ENCODE results near the gene RSPRY1.

Gene RSPRY1

DNA sequence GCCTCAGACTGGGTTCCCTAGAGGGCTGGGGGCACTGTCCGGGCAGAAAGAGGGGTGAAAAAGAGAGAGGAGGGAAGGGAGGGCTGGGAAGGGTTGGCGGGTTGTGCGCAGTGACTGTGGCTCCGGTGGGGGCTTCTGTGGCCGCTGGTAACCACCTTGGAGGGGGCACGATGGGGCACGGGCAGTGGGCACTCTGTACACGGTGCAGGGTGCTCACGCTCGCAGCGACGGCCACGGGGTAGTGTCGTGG is 97.8 kb downstream of the RSPRY1 start:
- no peak overlapping the region; the same call in 1 of the 2 replicates for H3K4me3 ChIP-seq (replicated peaks; ENCODE audit: low read depth, low read length)
- DNase-seq (ENCODE audit: extremely low read depth, low read depth): no peak
- TF ChIP-seq, protein P1, sequence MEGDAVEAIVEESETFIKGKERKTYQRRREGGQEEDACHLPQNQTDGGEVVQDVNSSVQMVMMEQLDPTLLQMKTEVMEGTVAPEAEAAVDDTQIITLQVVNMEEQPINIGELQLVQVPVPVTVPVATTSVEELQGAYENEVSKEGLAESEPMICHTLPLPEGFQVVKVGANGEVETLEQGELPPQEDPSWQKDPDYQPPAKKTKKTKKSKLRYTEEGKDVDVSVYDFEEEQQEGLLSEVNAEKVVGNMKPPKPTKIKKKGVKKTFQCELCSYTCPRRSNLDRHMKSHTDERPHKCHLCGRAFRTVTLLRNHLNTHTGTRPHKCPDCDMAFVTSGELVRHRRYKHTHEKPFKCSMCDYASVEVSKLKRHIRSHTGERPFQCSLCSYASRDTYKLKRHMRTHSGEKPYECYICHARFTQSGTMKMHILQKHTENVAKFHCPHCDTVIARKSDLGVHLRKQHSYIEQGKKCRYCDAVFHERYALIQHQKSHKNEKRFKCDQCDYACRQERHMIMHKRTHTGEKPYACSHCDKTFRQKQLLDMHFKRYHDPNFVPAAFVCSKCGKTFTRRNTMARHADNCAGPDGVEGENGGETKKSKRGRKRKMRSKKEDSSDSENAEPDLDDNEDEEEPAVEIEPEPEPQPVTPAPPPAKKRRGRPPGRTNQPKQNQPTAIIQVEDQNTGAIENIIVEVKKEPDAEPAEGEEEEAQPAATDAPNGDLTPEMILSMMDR (IDR thresholded peaks at IDR 0.05; ENCODE audit: low read depth, low read length, missing control alignments): no peak

DNA sequence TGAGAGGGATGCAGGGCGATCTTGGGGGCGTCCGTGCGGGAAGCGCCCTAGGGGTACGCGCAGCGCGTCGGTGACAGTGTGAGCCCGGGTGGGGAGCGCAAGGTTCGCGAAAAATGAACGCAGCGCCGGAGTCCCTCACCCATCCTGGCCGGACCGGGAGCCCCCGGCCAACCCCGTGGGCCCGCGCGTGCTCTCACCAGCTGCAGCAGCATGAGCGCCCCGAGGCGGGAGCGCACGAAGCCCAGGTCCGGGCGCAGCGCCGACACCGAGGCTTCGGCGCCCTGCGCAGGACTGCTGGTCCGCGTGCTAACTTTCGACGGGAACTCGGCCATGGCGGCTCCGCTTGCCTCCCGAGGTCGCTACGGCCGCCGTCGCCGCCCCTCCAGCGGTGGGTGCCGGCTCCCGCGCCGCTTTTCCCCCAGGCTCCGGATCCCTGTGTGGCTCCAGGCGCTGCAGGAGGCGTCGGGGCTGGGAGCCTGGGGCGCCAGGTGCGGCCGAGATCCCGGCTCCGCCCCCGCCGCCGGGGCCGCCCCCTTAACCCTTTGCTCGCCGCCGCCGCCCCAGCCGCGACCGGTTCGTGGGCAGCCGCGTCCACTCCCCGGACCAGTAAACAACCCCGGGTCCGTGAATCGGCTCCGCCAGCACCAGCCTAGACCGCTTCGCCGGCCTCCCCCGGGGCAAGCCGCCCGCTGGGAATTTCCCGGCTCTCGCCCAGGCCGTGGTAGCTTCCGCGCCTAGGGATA is 98.3 kb downstream of the RSPRY1 start, which contains the start of gene PLLP:
Gene PLLP (minus strand): TSS at position 464 of the 743 bp plus-strand sequence. CDS start 132 bp downstream, at position 332.
- peak within 1 kb of the TSS; percentile 38 for H3K4me3 ChIP-seq (replicated peaks; ENCODE audit: low read depth, low read length)
- DNase-seq (ENCODE audit: extremely low read depth, low read depth): no peak
- TF ChIP-seq, protein P1 (IDR thresholded peaks at IDR 0.05; ENCODE audit: low read depth, low read length, missing control alignments): no peak

DNA sequence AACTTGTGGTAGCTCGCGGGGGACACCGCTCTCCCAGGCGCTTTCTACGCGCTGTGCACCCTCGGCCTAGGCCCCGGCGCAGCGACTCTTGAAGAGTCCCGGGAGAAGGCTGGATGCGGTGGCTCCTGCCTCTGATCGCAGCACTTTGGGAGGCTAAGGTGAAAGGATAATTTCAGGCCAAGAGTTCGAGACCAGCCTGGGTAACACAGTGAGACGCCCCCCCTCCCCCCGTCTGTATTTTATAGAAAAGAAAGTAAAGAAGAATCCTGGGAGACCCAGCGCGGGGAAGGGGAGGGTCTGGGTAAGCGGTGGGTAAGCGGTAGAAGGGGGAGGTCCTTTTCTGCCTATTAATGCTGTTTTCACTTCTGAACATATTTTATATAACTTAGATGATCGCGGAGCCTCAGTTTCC is 98.8 kb downstream of the RSPRY1 start:
- DNase-seq (ENCODE audit: extremely low read depth, low read depth): no peak
- TF ChIP-seq, protein P1 (IDR thresholded peaks at IDR 0.05; ENCODE audit: low read depth, low read length, missing control alignments): no peak
- peak overlapping the region; percentile 38 for H3K4me3 ChIP-seq (replicated peaks; ENCODE audit: low read depth, low read length)

DNA sequence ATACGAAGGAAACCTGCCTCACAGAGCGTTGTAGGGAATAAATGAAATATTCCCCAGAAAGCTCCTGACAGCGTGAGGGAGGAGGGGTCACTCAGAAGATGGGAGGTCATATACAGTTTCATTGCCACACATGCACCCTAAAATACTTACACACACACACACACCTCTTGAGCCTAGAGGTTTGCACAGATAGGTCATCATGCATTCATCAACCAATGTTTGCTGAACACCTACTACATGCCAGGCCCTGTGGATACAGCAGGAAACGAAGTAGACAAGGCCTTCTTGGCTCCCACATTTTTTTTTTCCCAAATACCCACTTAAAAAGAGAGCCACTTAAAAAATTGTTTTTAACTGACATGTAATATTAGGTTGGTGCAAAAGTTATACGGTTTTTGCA is 99.2 kb downstream of the RSPRY1 start:
- no peak overlapping the region for H3K4me3 ChIP-seq (replicated peaks; ENCODE audit: low read depth, low read length)
- no peak for DNase-seq (ENCODE audit: extremely low read depth, low read depth)
- TF ChIP-seq, protein P1 (IDR thresholded peaks at IDR 0.05; ENCODE audit: low read depth, low read length, missing control alignments): no peak

DNA sequence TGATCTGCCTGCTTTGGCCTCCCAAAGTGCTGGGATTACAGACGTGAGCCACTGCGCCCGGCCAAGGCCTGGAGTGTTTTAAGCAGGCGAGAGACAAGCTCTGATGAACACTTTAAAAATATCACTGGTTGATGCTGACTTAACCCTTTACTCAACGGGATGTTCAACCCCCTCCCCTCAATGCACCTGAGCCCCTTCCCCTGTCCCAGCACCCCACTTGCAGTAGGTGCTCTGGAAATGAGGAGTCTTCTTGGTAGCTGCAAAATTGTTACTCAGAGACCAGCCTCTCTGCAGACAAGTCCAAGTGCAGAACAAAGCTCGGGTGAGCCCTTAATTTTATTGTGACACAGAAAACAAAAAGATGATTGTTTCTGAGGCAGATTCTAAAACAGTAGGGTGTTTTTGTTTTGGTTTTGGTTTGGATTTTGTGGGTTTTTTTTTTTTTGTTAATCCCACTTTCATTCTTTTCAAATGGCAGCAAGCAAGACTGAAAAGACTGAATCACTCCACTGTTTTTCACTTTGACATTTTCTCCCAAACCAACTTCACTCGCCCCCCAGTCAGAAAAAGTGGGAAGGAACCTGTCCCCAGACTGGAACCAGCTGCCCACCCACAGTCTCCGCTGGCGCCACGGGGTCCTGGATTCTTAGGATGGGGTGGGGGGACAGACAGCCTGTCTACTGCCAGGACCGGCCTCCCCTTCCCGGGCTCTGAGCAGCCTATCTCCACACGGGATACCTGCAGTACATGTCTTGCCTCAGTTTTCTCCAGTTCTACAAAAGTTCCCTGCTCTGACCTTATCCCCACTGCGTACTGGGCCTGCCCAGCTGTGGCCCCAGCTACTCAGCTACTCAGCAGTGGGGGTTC is 103.5 kb downstream of the RSPRY1 start:
- no peak for DNase-seq (ENCODE audit: extremely low read depth, low read depth)
- TF ChIP-seq, protein P1 (IDR thresholded peaks at IDR 0.05; ENCODE audit: low read depth, low read length, missing control alignments): no peak
- no peak overlapping the region for H3K4me3 ChIP-seq (replicated peaks; ENCODE audit: low read depth, low read length)
